K562 (cell line): ENCODE results near the gene PIGC. TPM values are rescaled to one million over a fixed set of nuclear protein-coding genes. Genes with fewer than 3 reads are reported as not detected.

Experiments used
- ATAC-seq: fragments of 200-7000 bp; cut with Tn5 transposase; 3 replicates; pipeline ENCODE4 v1.9.1; 2020; ENCODE audit warnings: moderate library complexity
- BruUV-seq: library from RNA; stranded (reverse); fragments of 400-500 nt; replicated peaks from 2 replicates; lab custom pipeline; 2021; lab: Mats Ljungman, UMichigan
- CTCF ChIA-PET: fragments of 300-600 bp; formaldehyde crosslinking; extraction: SDS; loops from one replicate; lab custom pipeline; 2021; ENCODE audit warnings: low intra/inter-chr PET ratio; lab: Yijun Ruan, JAX
- POLR2A ChIA-PET: fragments of 300-600, 350-650 bp; sonication (Branson Sonifier 250); formaldehyde crosslinking; extraction: SDS; loops from one replicate; lab custom pipeline; 2021; ENCODE audit warnings: antibody characterized with exemption, inconsistent platforms; lab: Yijun Ruan, JAX
- DNase-seq, 4 experiments: peaks; one replicate each; pipeline versions ENCODE4 v3.0.0 to v3.0.0-alpha.2; 2011 to 2018; ENCODE audit warnings: low spot score in 3 of 4, mixed read lengths in 3 of 4; ENCODE audit errors: extremely low read depth in 1 of 4
- FAIRE-seq: peaks from 2 replicates; lab custom pipeline; 2011; peaks lifted over from hg19 to GRCh38; lab: Jason Lieb, UNC
- H2AFZ ChIP-seq: 2 replicates; pipeline ENCODE4 v1.6.0; 2011; ENCODE audit warnings: low read depth, low read length, control low read depth, inconsistent platforms
- H3K27ac ChIP-seq: fragments of 200-600 bp; 3 replicates; pipeline ENCODE4 v1.8.0; 2011; ENCODE audit warnings: low read depth, mild to moderate bottlenecking, control low read depth, inconsistent platforms, low read length, moderate library complexity, mixed read lengths; ENCODE audit errors: extremely low read depth
- H3K27me3 ChIP-seq, 2 experiments: fragments of 300-600 bp in 1 of 2; 2 replicates in 1 of 2; 3 replicates in 1 of 2; pipeline versions ENCODE4 v1.6.0 to v1.8.0; 2011; ENCODE audit warnings: inconsistent platforms in 2 of 2, low read length in 2 of 2, mild to moderate bottlenecking in 1 of 2, mixed read lengths in 1 of 2, moderate library complexity in 1 of 2; ENCODE audit not compliant: control insufficient read depth in 2 of 2, insufficient read depth in 2 of 2
- H3K36me3 ChIP-seq: fragments of 300-600 bp; 3 replicates; pipeline ENCODE4 v1.8.0; 2011; ENCODE audit warnings: mild to moderate bottlenecking, low read length, inconsistent platforms; ENCODE audit not compliant: control insufficient read depth, insufficient read depth
- H3K4me1 ChIP-seq, 2 experiments: fragments of 200-600 bp in 1 of 2; replicated peaks in 1 of 2; 2 replicates in 1 of 2; 3 replicates in 1 of 2; pipeline versions ENCODE4 v1.5.1 to v1.8.0; 2011; ENCODE audit warnings: inconsistent platforms in 2 of 2, low read length in 2 of 2, mild to moderate bottlenecking in 1 of 2, mixed read lengths in 1 of 2, moderate library complexity in 1 of 2; ENCODE audit not compliant: control insufficient read depth in 2 of 2, insufficient read depth in 2 of 2
- H3K4me2 ChIP-seq: 2 replicates; pipeline ENCODE4 v1.6.1; 2011; ENCODE audit warnings: low read length, control low read depth, inconsistent platforms, mixed read lengths; ENCODE audit not compliant: insufficient read depth
- H3K4me3 ChIP-seq: fragments of 200-600 bp; sonication (generic), shearing (Covaris generic); 2 replicates; pipeline ENCODE4 v1.5.1; 2016; ENCODE audit warnings: control low read depth, inconsistent platforms
- H3K79me2 ChIP-seq: fragments of 200-600 bp; 3 replicates; pipeline ENCODE4 v1.8.0; 2011; ENCODE audit warnings: low read length, inconsistent platforms; ENCODE audit not compliant: control insufficient read depth, insufficient read depth
- H3K9ac ChIP-seq, 2 experiments: 2 replicates each; pipeline versions ENCODE4 v1.6.0 to v1.6.1; 2011; ENCODE audit warnings: low read depth in 2 of 2, low read length in 2 of 2, control low read depth in 1 of 2, inconsistent platforms in 1 of 2, mild to moderate bottlenecking in 1 of 2, mixed read lengths in 1 of 2; ENCODE audit not compliant: insufficient read depth in 1 of 2
- H3K9me1 ChIP-seq: one replicate; pipeline ENCODE4 v1.6.0; 2011; ENCODE audit warnings: inconsistent platforms, mild to moderate bottlenecking, low read length, moderate library complexity; ENCODE audit not compliant: control insufficient read depth, insufficient read depth
- H3K9me3 ChIP-seq: replicated peaks from 2 replicates; pipeline ENCODE4 v1.5.1; 2011; ENCODE audit warnings: low read depth, low read length, inconsistent platforms; ENCODE audit not compliant: control insufficient read depth, insufficient read depth
- H4K20me1 ChIP-seq: replicated peaks from 2 replicates; pipeline ENCODE4 v1.6.1; 2011; ENCODE audit warnings: low read length, inconsistent platforms, mixed read lengths; ENCODE audit not compliant: control insufficient read depth, insufficient read depth
- CHD4 ChIP-seq: fragments of 200-600 bp; sonication (generic); IDR thresholded peaks from 3 replicates; pipeline ENCODE4 v1.6.1; 2012; ENCODE audit warnings: low read depth, mild to moderate bottlenecking, mixed read lengths, low read length, inconsistent platforms; ENCODE audit not compliant: insufficient read depth, insufficient replicate concordance, poor library complexity, severe bottlenecking
- NONO ChIP-seq, 2 experiments: fragments of 200-400 bp in 1 of 2; fragments of 450-650 bp in 1 of 2; formaldehyde crosslinking in 1 of 2; IDR thresholded peaks; 2 replicates each; pipeline ENCODE4 v1.6.1; 2017; ENCODE audit warnings: low read depth in 2 of 2, mild to moderate bottlenecking in 2 of 2, moderate library complexity in 2 of 2, low read length in 1 of 2
- RBM22 ChIP-seq: fragments of 200-400 bp; formaldehyde crosslinking; IDR thresholded peaks from 2 replicates; pipeline ENCODE4 v1.6.1; 2018; ENCODE audit warnings: low read length, low read depth; ENCODE audit not compliant: poor library complexity, severe bottlenecking
- SRF ChIP-seq, 2 experiments: fragments of 250-450, 450-650 bp in 1 of 2; sonication (Bioruptor Pico) in 1 of 2; sonication (generic) in 1 of 2; formaldehyde crosslinking; IDR thresholded peaks; 2 replicates each; pipeline versions ENCODE4 v1.5.0 to v1.5.1; 2020 to 2022; ENCODE audit warnings: mild to moderate bottlenecking in 1 of 2, missing genetic modification reagents in 1 of 2
- SRSF7 ChIP-seq: fragments of 200-400 bp; formaldehyde crosslinking; optimal IDR thresholded peaks from 2 replicates; pipeline ENCODE3; 2017; ENCODE audit warnings: mild to moderate bottlenecking, low read depth, low read length
- TEAD2 ChIP-seq: fragments of 450-650 bp; IDR thresholded peaks from 2 replicates; pipeline ENCODE4 v1.6.1; 2016; ENCODE audit warnings: missing genetic modification characterization, control low read depth, missing compliant biosample characterization
- TFAM ChIP-seq: fragments of 250-450 bp; sonication (Bioruptor Pico); conservative IDR thresholded peaks from 2 replicates; pipeline ENCODE4 v1.5.0; 2021; ENCODE audit warnings: mild to moderate bottlenecking, moderate library complexity
- ZFP36 ChIP-seq: fragments of 150-350 bp; IDR thresholded peaks from 2 replicates; pipeline ENCODE4 v1.6.1; 2018; ENCODE audit warnings: low read length, low read depth; ENCODE audit not compliant: partially characterized antibody
- ZNF12 ChIP-seq: sonication (generic); formaldehyde crosslinking; IDR thresholded peaks from 2 replicates; pipeline ENCODE4 v1.4.0; 2020; ENCODE audit warnings: mild to moderate bottlenecking, missing genetic modification reagents
- ZNF444 ChIP-seq: fragments of 250-450 bp; sonication (Bioruptor Pico); IDR thresholded peaks from 2 replicates; pipeline ENCODE4 v1.4.0; 2020; ENCODE audit warnings: mild to moderate bottlenecking, moderate library complexity
- WGBS: fragments of 100-300 bp; shearing (Covaris generic); methylation state at CpG from one replicate; pipeline ENCODE4 v1.1.6; 2016; ENCODE audit warnings: low coverage, mixed read lengths; ENCODE audit not compliant: insufficient coverage; ENCODE audit errors: missing lambda C conversion rate; 5-methylcytosine and 5-hydroxymethylcytosine counted together
- in situ Hi-C: fragments of 300-500 bp; cut with MboI; formaldehyde crosslinking; loops from 4 replicates; pipeline ENCODE4 v1.15.0; 2018; ENCODE audit warnings: inconsistent platforms, mixed read lengths
- intact Hi-C: fragments of 100-400 bp; cut with micrococcal nuclease; formaldehyde crosslinking; loops from 2 replicates; pipeline ENCODE4 v1.14.2; 2022
- polyA plus RNA-seq, 8 experiments: library from polyadenylated mRNA; depleted of rRNA in 4 of 8; stranded (reverse) in 5 of 8; unstranded in 3 of 8; fragments of >200 nt; fragmentation: Nextera tagmentation in 2 of 8; fragmentation: Illumina TruSeq in 1 of 8; extraction: Ambion mirVana in 2 of 8; extraction: Trizol in 1 of 8; gene quantifications; 2 replicates each; pipeline versions ENCODE4 v1.2.1 to v1.2.3, GENCODE V29; 2011 to 2014; ENCODE audit warnings: inconsistent platforms in 1 of 8, missing spikeins in 1 of 8
- total RNA-seq, 7 experiments: library from RNA; depleted of rRNA in 6 of 7; stranded (reverse); fragments of >200 nt in 6 of 7; fragmentation: Illumina TruSeq in 2 of 7; extraction: Trizol in 2 of 7; gene quantifications; 2 replicates each; pipeline versions ENCODE4 v1.2.1 to v1.2.3, GENCODE V29; 2011 to 2021; ENCODE audit warnings: low replicate concordance in 1 of 7
- TF ChIP-seq, protein P1 (sequence below): fragments of 150-350 bp; conservative IDR thresholded peaks from 2 replicates; pipeline ENCODE4 v1.6.1; 2014; ENCODE audit warnings: low read length

PIGC gene
- total and polyA plus RNA-seq, 9 of the 15 experiments (the other 6 are each of a cell fraction or from before 2014, with no cell fraction given) = 30.5 to 97.9 (median 54.7) TPM

DNA sequence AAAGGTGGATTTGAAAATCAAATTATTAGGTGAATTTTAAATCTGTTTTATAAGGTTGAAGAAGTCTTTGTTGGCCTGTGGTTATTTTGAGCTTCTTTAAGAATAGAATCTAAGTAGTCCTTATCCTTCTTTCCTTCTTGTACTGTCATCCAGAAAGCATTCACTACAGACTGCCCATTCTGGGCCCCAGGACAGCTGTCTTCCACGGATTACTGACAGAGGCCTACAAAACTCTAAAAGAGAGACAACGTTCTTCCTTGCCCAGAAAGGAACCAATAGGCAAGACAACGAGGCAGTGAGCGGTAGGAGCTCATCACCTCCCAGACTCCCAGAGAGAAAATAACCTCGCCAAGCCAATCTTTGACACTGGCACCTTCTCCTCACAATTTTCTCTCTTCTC lies 24.4 kb upstream of the PIGC start:
- DNase-seq = no peak
- no peak overlapping the region for H3K4me3 ChIP-seq
- TF ChIP-seq SRSF7 (no peak), SRF (CRISPR knock-in tag; IDR thresholded peaks at IDR 0.05) (no peak), ZNF444 (no peak), NONO (IDR thresholded peaks at IDR 0.05; ENCODE audit: low read depth in 2 of 2, low read length in 1 of 2) (no peak), CHD4 (no peak), TEAD2 (tag) (no peak), RBM22 (no peak), ZFP36 (no peak), TFAM (CRISPR knock-in tag) (no peak), ZNF12 (CRISPR knock-in tag) (no peak)
- TF ChIP-seq, protein P1, sequence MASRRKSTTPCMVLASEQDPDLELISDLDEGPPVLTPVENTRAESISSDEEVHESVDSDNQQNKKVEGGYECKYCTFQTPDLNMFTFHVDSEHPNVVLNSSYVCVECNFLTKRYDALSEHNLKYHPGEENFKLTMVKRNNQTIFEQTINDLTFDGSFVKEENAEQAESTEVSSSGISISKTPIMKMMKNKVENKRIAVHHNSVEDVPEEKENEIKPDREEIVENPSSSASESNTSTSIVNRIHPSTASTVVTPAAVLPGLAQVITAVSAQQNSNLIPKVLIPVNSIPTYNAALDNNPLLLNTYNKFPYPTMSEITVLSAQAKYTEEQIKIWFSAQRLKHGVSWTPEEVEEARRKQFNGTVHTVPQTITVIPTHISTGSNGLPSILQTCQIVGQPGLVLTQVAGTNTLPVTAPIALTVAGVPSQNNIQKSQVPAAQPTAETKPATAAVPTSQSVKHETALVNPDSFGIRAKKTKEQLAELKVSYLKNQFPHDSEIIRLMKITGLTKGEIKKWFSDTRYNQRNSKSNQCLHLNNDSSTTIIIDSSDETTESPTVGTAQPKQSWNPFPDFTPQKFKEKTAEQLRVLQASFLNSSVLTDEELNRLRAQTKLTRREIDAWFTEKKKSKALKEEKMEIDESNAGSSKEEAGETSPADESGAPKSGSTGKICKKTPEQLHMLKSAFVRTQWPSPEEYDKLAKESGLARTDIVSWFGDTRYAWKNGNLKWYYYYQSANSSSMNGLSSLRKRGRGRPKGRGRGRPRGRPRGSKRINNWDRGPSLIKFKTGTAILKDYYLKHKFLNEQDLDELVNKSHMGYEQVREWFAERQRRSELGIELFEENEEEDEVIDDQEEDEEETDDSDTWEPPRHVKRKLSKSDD = no peak
- TF ChIP-seq, all 486 proteins: peak for 0
- Histone ChIP-seq H2AFZ (peak overlapping the region; percentile 51; the same call in 1 of the 2 replicates), H3K4me1 (peaks cover 0 to 5% of the 10 kb centered on the region in 2 experiments; a peak in 1 of 5 replicates), H3K9ac (no peak overlapping the region), H3K36me3 (no peaks in the 10 kb centered on the region), H3K9me3 (no peaks in the 10 kb centered on the region), H3K79me2 (no peaks in the 10 kb centered on the region), H3K4me2 (no peak overlapping the region), H3K27ac (no peak overlapping the region), H3K9me1 (no peaks in the 10 kb centered on the region), H4K20me1 (no peaks in the 10 kb centered on the region), H3K27me3 (no peaks in the 10 kb centered on the region; a peak in 1 of 5 replicates)
- POLR2A ChIA-PET = interaction anchor here (0.5 to 1.2 kb wide), 3 partner anchors 12 to 64 kb away, joined by 3 to 5 read pairs (median 3); partner anchors contain the start of gene SUCO
- BruUV-seq = no TSS peak
- intact Hi-C loops = no loop called here
- CTCF ChIA-PET = no interaction called here
- in situ Hi-C loops = no loop called here
- FAIRE-seq (no peak), ATAC-seq (no peak)
- WGBS = 27% methylated on average over 5 of the region's 5 CpGs
